PC-9 (cell line): Measurements from ENCODE around the gene FANCI. TPM values are rescaled to one million over a fixed set of nuclear protein-coding genes. Genes with fewer than 3 reads are reported as not detected.

ENCODE experiments used
- Bru-seq: library from RNA; stranded (reverse); fragments of 400-500 nt; gene quantifications from one replicate; lab custom pipeline; 2021; lab: Mats Ljungman, UMichigan
- BruChase-seq, 2 experiments: library from RNA; stranded (reverse); fragments of 400-500 nt; gene quantifications; one replicate each; lab custom pipeline; 2021; lab: Mats Ljungman, UMichigan
- BruUV-seq: library from RNA; stranded (reverse); fragments of 400-500 nt; replicated peaks from 2 replicates; lab custom pipeline; 2021; lab: Mats Ljungman, UMichigan
- CTCF ChIA-PET: fragments of 300-600 bp; sonication (Branson Sonifier 250); formaldehyde crosslinking; loops from one replicate; lab custom pipeline; 2022; ENCODE audit warnings: antibody characterized with exemption; lab: Charles Lee
- POLR2A ChIA-PET: fragments of 300-600 bp; sonication (Branson Sonifier 250); formaldehyde crosslinking; loops from one replicate; lab custom pipeline; 2022; ENCODE audit warnings: antibody characterized with exemption; ENCODE audit not compliant: unreplicated experiment; lab: Charles Lee
- DNase-seq, 2 experiments: peaks; one replicate each; pipeline versions ENCODE4 v3.0.0 to v3.0.0-alpha.2; 2015 to 2022; ENCODE audit warnings: mixed read lengths in 1 of 2
- H2AFZ ChIP-seq: fragments of 200-600 bp; sonication (generic); 2 replicates; pipeline ENCODE4 v1.8.1; 2017; ENCODE audit warnings: antibody characterized with exemption
- H3F3A ChIP-seq: fragments of 200-600 bp; sonication (generic); 2 replicates; pipeline ENCODE4 v1.8.1; 2017; ENCODE audit warnings: antibody characterized with exemption, mild to moderate bottlenecking, low read depth; ENCODE audit not compliant: insufficient read depth
- H3K27ac ChIP-seq: fragments of 200-600 bp; sonication (generic); 2 replicates; pipeline ENCODE4 v1.6.1; 2016; ENCODE audit warnings: mixed run types
- H3K27me3 ChIP-seq: fragments of 200-600 bp; sonication (generic); 2 replicates; pipeline ENCODE4 v1.6.1; 2016; ENCODE audit warnings: low read depth, mixed run types; ENCODE audit not compliant: insufficient read depth
- H3K36me3 ChIP-seq: fragments of 200-600 bp; sonication (generic); 2 replicates; pipeline ENCODE4 v1.6.1; 2016; ENCODE audit warnings: low read depth, mixed run types
- H3K4me1 ChIP-seq: fragments of 200-600 bp; sonication (generic); replicated peaks from 2 replicates; pipeline ENCODE4 v1.6.1; 2016; ENCODE audit warnings: mixed run types; ENCODE audit not compliant: insufficient read depth
- H3K4me2 ChIP-seq: fragments of 200-600 bp; sonication (generic); 2 replicates; pipeline ENCODE4 v1.6.1; 2017; ENCODE audit warnings: mixed run types
- H3K4me3 ChIP-seq: fragments of 200-600 bp; sonication (generic); 2 replicates; pipeline ENCODE4 v1.6.1; 2016; ENCODE audit warnings: mixed run types
- H3K79me2 ChIP-seq: fragments of 200-600 bp; sonication (generic); 2 replicates; pipeline ENCODE4 v1.6.1; 2017; ENCODE audit warnings: low read depth, mixed run types
- H3K9me2 ChIP-seq: fragments of 200-600 bp; sonication (generic); 2 replicates; pipeline ENCODE4 v1.8.1; 2017; ENCODE audit warnings: mild to moderate bottlenecking; ENCODE audit not compliant: insufficient read depth
- H3K9me3 ChIP-seq: fragments of 200-600 bp; sonication (generic); 2 replicates; pipeline ENCODE4 v1.8.1; 2016; ENCODE audit warnings: low read depth; ENCODE audit not compliant: insufficient read depth
- H4K20me1 ChIP-seq: fragments of 200-600 bp; sonication (generic); 2 replicates; pipeline ENCODE4 v1.8.1; 2017; ENCODE audit not compliant: insufficient read depth
- CTCF ChIP-seq: fragments of 200-600 bp; sonication (generic); conservative IDR thresholded peaks from 2 replicates; pipeline ENCODE4 v1.6.1; 2017; ENCODE audit warnings: mixed run types, antibody characterized with exemption, mild to moderate bottlenecking, moderate library complexity
- EZH2 ChIP-seq: fragments of 200-600 bp; sonication (generic); IDR thresholded peaks from 2 replicates; pipeline ENCODE4 v1.8.0; 2017; ENCODE audit warnings: antibody characterized with exemption, low read depth
- intact Hi-C: fragments of 100-400 bp; cut with micrococcal nuclease; formaldehyde crosslinking; loops from one replicate; pipeline ENCODE4 v1.10.0; 2022; ENCODE audit not compliant: unreplicated experiment
- long read RNA-seq: library from polyadenylated mRNA; stranded (forward); transcript quantifications from one replicate; pipeline ENCODE4 v2.0.0, GENCODE V29; 2022
- total RNA-seq: library from RNA; stranded (reverse); gene quantifications from 2 replicates; pipeline ENCODE4 v1.2.3, GENCODE V29; 2021

Gene FANCI
- 102 and 126 TPM in 2 replicates for total RNA-seq
- percentile 89 among the genes with signal in this experiment for Bru-seq, nascent RNA
- BruChase-seq, experiment 1, labeled RNA remaining after a 2-hour chase: percentile 87 among the genes with signal in this experiment
- percentile 84 among the genes with signal in this experiment for BruChase-seq, experiment 2, labeled RNA remaining after a 6-hour chase
- long read RNA-seq, full-length matches to known transcripts: 24 of 123 reads
- long read RNA-seq, partial matches to known transcripts: 25 of 123 reads
- long read RNA-seq, other reads (novel, unspliced or antisense): 74 of 123 reads

- Histone ChIP-seq H3K27ac (no peak within 1 kb of the TSS), H3K4me3 (peak within 1 kb of the TSS; percentile 89), H2AFZ (peak within 1 kb of the TSS; percentile 99), H3K4me1 (peaks cover 16% of the 10 kb centered on the region), H3K36me3 (peaks cover 16% of the 10 kb centered on the region; the same call in 1 of the 2 replicates), H3F3A (no peaks in the 10 kb centered on the region; the same call in 1 of the 2 replicates), H3K4me2 (peak within 1 kb of the TSS; percentile 85), H3K9me2 (no peaks in the 10 kb centered on the region), H3K9me3 (no peaks in the 10 kb centered on the region), H3K79me2 (peaks cover 27% of the 10 kb centered on the region), H3K27me3 (no peaks in the 10 kb centered on the region), H4K20me1 (no peaks in the 10 kb centered on the region)
- BruUV-seq: TSS peak; percentile 54
- peak; percentile 82 to 94 for DNase-seq
- no peak for TF ChIP-seq EZH2
- peak; percentile 52; the same call in 1 of the 2 replicates for TF ChIP-seq CTCF
- POLR2A ChIA-PET: interaction anchor here (0.6 to 0.7 kb wide), 3 partner anchors 124 to 213 kb away, joined by 3 to 4 read pairs (median 3); partner anchors contain the start of gene ABHD2
- intact Hi-C loops: loop anchor here (2.0 to 5.0 kb wide), 3 partner anchors 37 to 587 kb away; no protein-coding TSS in a partner anchor
- CTCF ChIA-PET: interaction anchor here (0.7 to 2.7 kb wide), 2 partner anchors 37 to 365 kb away, joined by 3 to 9 read pairs; no protein-coding TSS in a partner anchor
Observed at GRCh38 chr15:89243691-89244573, at the start of gene FANCI. Gene FANCI, plus strand, starts transcription at chr15:89243979. Its CDS starts 3,669 bp downstream, at chr15:89247648.

GRCh38 chr15:89194608-89195007, 49.2 kb upstream of the FANCI start:
- Histone ChIP-seq H3K4me2 (no peak overlapping the region), H3K4me1 (no peaks in the 10 kb centered on the region), H3F3A (no peaks in the 10 kb centered on the region), H3K27me3 (no peaks in the 10 kb centered on the region), H3K36me3 (peaks cover 5% of the 10 kb centered on the region; the same call in 1 of the 2 replicates), H3K9me3 (no peaks in the 10 kb centered on the region), H3K27ac (no peak overlapping the region), H3K4me3 (no peak overlapping the region), H3K9me2 (no peaks in the 10 kb centered on the region), H3K79me2 (no peaks in the 10 kb centered on the region), H2AFZ (no peak overlapping the region), H4K20me1 (0 out of 2 replicates have a peak, but pooled peaks cover 4% of the 10 kb centered on the region)
- DNase-seq: no peak
- TF ChIP-seq CTCF (no peak), EZH2 (no peak)
- ChIA-PET CTCF (no interaction called here), POLR2A (no interaction called here)
- intact Hi-C loops: loop anchor here (5.0 kb wide), 1 partner anchor 137 kb away; no protein-coding TSS in a partner anchor
- BruUV-seq: no TSS peak

GRCh38 chr15:89195836-89196235, 47.9 kb upstream of the FANCI start:
- no peaks in the 10 kb centered on the region for H3K9me3 ChIP-seq
- ChIA-PET POLR2A (no interaction called here), CTCF (interaction anchor here (0.6 kb wide), 1 partner anchor 18 kb away, joined by 5 read pairs; no protein-coding TSS in a partner anchor)
- intact Hi-C loops: no loop called here
- H3K4me2 ChIP-seq: no peak overlapping the region
- H3K4me3 ChIP-seq: no peak overlapping the region
- no peak overlapping the region for H3K27ac ChIP-seq
- no peak overlapping the region for H2AFZ ChIP-seq
- no peaks in the 10 kb centered on the region for H3K4me1 ChIP-seq
- peaks cover 5% of the 10 kb centered on the region; the same call in 1 of the 2 replicates for H3K36me3 ChIP-seq
- no TSS peak for BruUV-seq
- TF ChIP-seq EZH2: no peak
- no peak for TF ChIP-seq CTCF
- H3K79me2 ChIP-seq: no peaks in the 10 kb centered on the region
- no peaks in the 10 kb centered on the region for H3K27me3 ChIP-seq
- no peaks in the 10 kb centered on the region for H3F3A ChIP-seq
- H4K20me1 ChIP-seq: 0 out of 2 replicates have a peak, but pooled peaks cover 4% of the 10 kb centered on the region
- no peaks in the 10 kb centered on the region for H3K9me2 ChIP-seq
- DNase-seq: no peak
